PC-3 (cell line): Measurements from ENCODE around the gene RNF222. TPM values are rescaled to one million over a fixed set of nuclear protein-coding genes. Genes with fewer than 3 reads are reported as not detected.

Source experiments
- ATAC-seq: fragments of 200-7000 bp; cut with Tn5 transposase; 2 replicates; pipeline ENCODE4 v1.9.1; 2020; ENCODE audit warnings: mild to moderate bottlenecking, moderate library complexity
- BruUV-seq: library from RNA; stranded (reverse); fragments of 400-500 nt; replicated peaks from 2 replicates; lab custom pipeline; 2021; lab: Mats Ljungman, UMichigan
- CTCF ChIA-PET: fragments of 300-600 bp; sonication (Branson Sonifier 250); formaldehyde crosslinking; loops from one replicate; lab custom pipeline; 2022; ENCODE audit warnings: antibody characterized with exemption; lab: Charles Lee
- POLR2A ChIA-PET: fragments of 300-600 bp; sonication (Branson Sonifier 250); formaldehyde crosslinking; loops from one replicate; lab custom pipeline; 2022; ENCODE audit warnings: antibody characterized with exemption; ENCODE audit not compliant: unreplicated experiment; lab: Charles Lee
- DNase-seq: peaks from one replicate; pipeline ENCODE4 v3.0.0-alpha.2; 2015
- H2AFZ ChIP-seq: fragments of 300-600 bp; sonication (generic); 2 replicates; pipeline ENCODE4 v1.6.0; 2016; ENCODE audit warnings: antibody characterized with exemption, low read length
- H3F3A ChIP-seq: fragments of 300-600 bp; sonication (generic); one replicate; pipeline ENCODE4 v1.6.0; 2017; ENCODE audit warnings: antibody characterized with exemption, low read length, control low read depth, mild to moderate bottlenecking; ENCODE audit not compliant: unreplicated experiment
- H3K27ac ChIP-seq: fragments of 300-600 bp; sonication (generic); 2 replicates; pipeline ENCODE4 v1.5.1; 2016; ENCODE audit warnings: mild to moderate bottlenecking, low read length
- H3K27me3 ChIP-seq: fragments of 300-600 bp; sonication (generic); 2 replicates; pipeline ENCODE4 v1.6.1; 2016; ENCODE audit warnings: low read length, mixed read lengths
- H3K36me3 ChIP-seq: fragments of 300-600 bp; sonication (generic); 2 replicates; pipeline ENCODE4 v1.6.1; 2016; ENCODE audit warnings: low read depth, mixed run types, low read length, mixed read lengths
- H3K4me1 ChIP-seq: fragments of 300-600 bp; sonication (generic); 2 replicates; pipeline ENCODE4 v1.5.1; 2016; ENCODE audit warnings: low read length; ENCODE audit not compliant: insufficient read depth
- H3K4me2 ChIP-seq: fragments of 300-600 bp; sonication (generic); 2 replicates; pipeline ENCODE4 v1.6.0; 2016; ENCODE audit warnings: low read length
- H3K4me3 ChIP-seq: fragments of 300-600 bp; sonication (generic); 2 replicates; pipeline ENCODE4 v1.5.1; 2016; ENCODE audit warnings: mild to moderate bottlenecking, low read length, mixed read lengths
- H3K79me2 ChIP-seq: fragments of 300-600 bp; sonication (generic); 2 replicates; pipeline ENCODE4 v1.6.1; 2017; ENCODE audit warnings: low read length, mixed read lengths
- H3K9ac ChIP-seq: fragments of 300-600 bp; sonication (generic); 2 replicates; pipeline ENCODE4 v1.6.0; 2016; ENCODE audit warnings: mild to moderate bottlenecking, low read length
- H3K9me2 ChIP-seq: fragments of 300-600 bp; sonication (generic); replicated peaks from 2 replicates; pipeline ENCODE4 v1.6.1; 2016; ENCODE audit warnings: mixed run types, low read length, mixed read lengths
- H3K9me3 ChIP-seq: fragments of 300-600 bp; sonication (generic); 2 replicates; pipeline ENCODE4 v1.6.1; 2016; ENCODE audit warnings: low read length, mixed read lengths
- H4K20me1 ChIP-seq: fragments of 300-600 bp; sonication (generic); 2 replicates; pipeline ENCODE4 v1.6.1; 2016; ENCODE audit warnings: low read length, mixed read lengths
- EZH2 ChIP-seq: fragments of 300-600 bp; sonication (generic); IDR thresholded peaks from one replicate; pipeline ENCODE4 v1.6.1; 2017; ENCODE audit warnings: antibody characterized with exemption, mild to moderate bottlenecking, low read length; ENCODE audit not compliant: unreplicated experiment
- EZH2phosphoT487 ChIP-seq: fragments of 300-600 bp; sonication (generic); IDR thresholded peaks from 2 replicates; pipeline ENCODE4 v1.6.1; 2018; ENCODE audit warnings: mild to moderate bottlenecking, antibody characterized with exemption, low read length, borderline replicate concordance
- intact Hi-C: fragments of 100-400 bp; cut with micrococcal nuclease; formaldehyde crosslinking; loops from 2 replicates; pipeline ENCODE4 v1.9.0; 2023
- total RNA-seq: library from RNA; depleted of rRNA; stranded (reverse); fragments of >200 nt; gene quantifications from 2 replicates; pipeline ENCODE4 v1.2.3, GENCODE V29; 2014
- TF ChIP-seq, protein P1 (sequence below): fragments of 300-600 bp; sonication (generic); conservative IDR thresholded peaks from 2 replicates; pipeline ENCODE4 v1.5.1; 2017; ENCODE audit warnings: antibody characterized with exemption, low read depth, mild to moderate bottlenecking, low read length

Gene RNF222
- total RNA-seq, 1 experiment from 2014 or later, result 0.07 TPM

DNA sequence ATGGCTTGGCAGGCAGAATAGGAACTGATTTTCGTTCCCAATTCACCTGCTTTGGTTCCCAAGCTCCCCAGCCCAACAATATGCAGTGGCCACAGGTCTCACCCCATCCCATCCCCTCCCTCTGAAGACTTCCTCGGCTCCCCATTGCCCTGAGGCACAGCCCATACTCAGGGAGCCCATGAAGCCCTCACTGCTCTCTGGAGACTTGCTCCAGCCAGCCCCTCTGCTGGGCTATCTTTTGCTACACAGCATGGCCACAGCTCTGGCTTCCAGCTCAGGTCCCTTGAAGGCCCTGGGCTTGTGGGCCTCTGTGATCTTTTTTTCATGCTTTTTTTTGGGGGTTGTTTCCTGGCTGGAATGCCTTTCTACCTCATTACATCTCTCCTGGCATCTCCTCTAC, 8.5 kb upstream of the RNF222 start:
- no peak overlapping the region for H3K4me3 ChIP-seq
- no peak overlapping the region for H3K4me2 ChIP-seq
- DNase-seq, result no peak
- H3K9ac ChIP-seq, result no peak overlapping the region
- H2AFZ ChIP-seq, result no peak overlapping the region
- no peak for ATAC-seq
- H4K20me1 ChIP-seq, result no peaks in the 10 kb centered on the region
- H3K4me1 ChIP-seq, result peaks cover 16% of the 10 kb centered on the region
- CTCF ChIA-PET, result no interaction called here
- no peaks in the 10 kb centered on the region for H3K9me3 ChIP-seq
- no TSS peak for BruUV-seq
- H3K36me3 ChIP-seq, result no peaks in the 10 kb centered on the region
- H3F3A ChIP-seq, result no peaks in the 10 kb centered on the region
- intact Hi-C loops, result no loop called here
- H3K27me3 ChIP-seq, result no peaks in the 10 kb centered on the region
- H3K9me2 ChIP-seq, result no peaks in the 10 kb centered on the region
- TF ChIP-seq EZH2phosphoT487 (no peak), EZH2 (no peak)
- TF ChIP-seq, protein P1, sequence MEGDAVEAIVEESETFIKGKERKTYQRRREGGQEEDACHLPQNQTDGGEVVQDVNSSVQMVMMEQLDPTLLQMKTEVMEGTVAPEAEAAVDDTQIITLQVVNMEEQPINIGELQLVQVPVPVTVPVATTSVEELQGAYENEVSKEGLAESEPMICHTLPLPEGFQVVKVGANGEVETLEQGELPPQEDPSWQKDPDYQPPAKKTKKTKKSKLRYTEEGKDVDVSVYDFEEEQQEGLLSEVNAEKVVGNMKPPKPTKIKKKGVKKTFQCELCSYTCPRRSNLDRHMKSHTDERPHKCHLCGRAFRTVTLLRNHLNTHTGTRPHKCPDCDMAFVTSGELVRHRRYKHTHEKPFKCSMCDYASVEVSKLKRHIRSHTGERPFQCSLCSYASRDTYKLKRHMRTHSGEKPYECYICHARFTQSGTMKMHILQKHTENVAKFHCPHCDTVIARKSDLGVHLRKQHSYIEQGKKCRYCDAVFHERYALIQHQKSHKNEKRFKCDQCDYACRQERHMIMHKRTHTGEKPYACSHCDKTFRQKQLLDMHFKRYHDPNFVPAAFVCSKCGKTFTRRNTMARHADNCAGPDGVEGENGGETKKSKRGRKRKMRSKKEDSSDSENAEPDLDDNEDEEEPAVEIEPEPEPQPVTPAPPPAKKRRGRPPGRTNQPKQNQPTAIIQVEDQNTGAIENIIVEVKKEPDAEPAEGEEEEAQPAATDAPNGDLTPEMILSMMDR, result no peak
- no peak overlapping the region for H3K27ac ChIP-seq
- H3K79me2 ChIP-seq, result no peaks in the 10 kb centered on the region
- POLR2A ChIA-PET, result no interaction called here

DNA sequence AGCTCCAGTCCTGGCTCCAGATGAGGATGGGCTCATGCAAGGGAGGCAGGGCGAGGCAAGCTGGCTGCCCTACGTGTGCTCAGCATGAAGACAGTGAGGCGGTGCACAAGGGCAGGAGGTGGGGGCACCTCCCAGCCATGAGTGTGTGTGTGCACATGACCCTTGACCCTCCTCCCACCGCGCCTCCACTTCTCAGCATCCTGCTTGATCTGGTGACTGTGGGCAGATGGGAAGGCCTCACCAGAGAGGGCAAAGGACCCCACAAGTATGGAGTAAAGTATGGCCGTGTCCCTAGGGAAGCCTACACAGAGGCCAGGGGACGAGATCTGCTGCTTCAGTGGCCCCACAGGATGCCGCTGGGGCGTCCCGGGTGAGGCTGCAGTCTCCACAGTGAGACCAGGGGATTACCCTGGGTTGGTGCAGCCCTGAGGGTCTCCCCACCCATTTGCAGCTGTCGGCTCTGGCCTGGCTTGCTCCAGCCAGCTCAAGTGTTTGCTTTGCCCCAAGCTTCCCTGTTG, 7.9 kb upstream of the RNF222 start:
- H3K9me2 ChIP-seq, result no peaks in the 10 kb centered on the region

DNA sequence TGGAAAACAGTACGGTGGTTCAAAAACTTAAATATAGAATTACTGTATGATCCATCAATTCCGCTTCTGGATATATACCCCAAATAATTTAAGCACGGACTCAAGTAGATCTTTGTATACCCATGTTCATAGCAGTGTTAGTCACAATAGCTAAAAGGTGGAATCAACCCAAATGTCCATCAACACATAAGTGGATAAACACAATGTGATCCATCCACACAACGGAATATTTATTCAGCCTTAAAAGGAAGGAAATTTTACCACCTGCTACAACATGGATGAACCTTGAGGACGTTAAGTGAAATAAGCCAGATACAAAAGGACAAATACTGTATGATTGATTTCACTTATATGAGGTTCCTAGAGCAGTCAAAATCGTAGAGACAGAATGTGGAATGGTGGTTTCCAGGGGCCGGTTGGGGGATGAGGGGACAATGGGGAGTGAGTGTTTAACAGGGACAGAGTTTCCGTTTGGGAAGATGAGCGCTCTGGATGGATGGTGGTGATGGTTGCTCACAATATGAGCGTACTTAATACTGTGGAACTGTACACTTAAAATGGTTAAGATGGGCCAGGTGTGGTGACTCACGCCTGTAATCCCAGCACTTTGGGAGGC, 5.4 kb upstream of the RNF222 start:
- H3K79me2 ChIP-seq, result no peaks in the 10 kb centered on the region
- H2AFZ ChIP-seq, result no peak overlapping the region
- no peaks in the 10 kb centered on the region for H4K20me1 ChIP-seq
- no peak overlapping the region for H3K4me2 ChIP-seq
- H3K9me3 ChIP-seq, result no peaks in the 10 kb centered on the region
- BruUV-seq, result no TSS peak
- intact Hi-C loops, result no loop called here
- ChIA-PET POLR2A (no interaction called here), CTCF (no interaction called here)
- peaks cover under 1% of the 10 kb centered on the region for H3K4me1 ChIP-seq
- no peak overlapping the region for H3K27ac ChIP-seq
- no peaks in the 10 kb centered on the region for H3F3A ChIP-seq
- no peak overlapping the region for H3K9ac ChIP-seq
- no peaks in the 10 kb centered on the region for H3K36me3 ChIP-seq
- ATAC-seq (no peak), DNase-seq (no peak)
- H3K9me2 ChIP-seq, result no peaks in the 10 kb centered on the region
- no peaks in the 10 kb centered on the region for H3K27me3 ChIP-seq
- no peak overlapping the region for H3K4me3 ChIP-seq
- TF ChIP-seq EZH2phosphoT487, result no peak
- TF ChIP-seq, protein P1, result no peak
- no peak for TF ChIP-seq EZH2

More for the DNA sequence above, 7.9 kb upstream of the RNF222 start:
- Histone ChIP-seq H3K4me2 (no peak overlapping the region), H3K4me3 (no peak overlapping the region), H3K9me3 (no peaks in the 10 kb centered on the region), H4K20me1 (no peaks in the 10 kb centered on the region), H3F3A (no peaks in the 10 kb centered on the region), H3K27ac (no peak overlapping the region), H3K36me3 (no peaks in the 10 kb centered on the region), H3K27me3 (no peaks in the 10 kb centered on the region), H3K4me1 (peaks cover 15% of the 10 kb centered on the region), H3K79me2 (no peaks in the 10 kb centered on the region), H2AFZ (no peak overlapping the region), H3K9ac (no peak overlapping the region)
- intact Hi-C loops, result no loop called here
- no TSS peak for BruUV-seq
- ATAC-seq (no peak), DNase-seq (no peak)
- TF ChIP-seq EZH2phosphoT487, result no peak
- POLR2A ChIA-PET, result no interaction called here
- CTCF ChIA-PET, result no interaction called here
